ENCODE results near the gene IPO4.

The IPO4 gene

DNA sequence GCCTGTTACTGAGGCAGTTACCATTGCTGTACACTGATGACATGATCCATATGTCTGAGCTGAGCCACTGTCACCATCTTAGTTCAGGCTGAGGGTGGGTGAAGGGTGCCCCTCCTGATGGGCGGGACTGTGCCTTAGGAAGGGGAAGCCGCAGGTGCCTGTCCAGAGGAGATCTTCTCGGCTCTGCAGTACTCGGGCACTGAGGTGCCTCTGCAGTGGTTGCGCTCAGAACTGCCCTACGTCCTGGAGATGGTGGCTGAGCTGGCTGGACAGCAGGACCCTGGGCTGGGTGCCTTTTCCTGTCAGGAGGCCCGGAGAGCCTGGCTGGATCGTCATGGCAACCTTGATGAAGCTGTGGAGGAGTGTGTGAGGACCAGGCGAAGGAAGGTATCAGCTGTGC lies 37.6 kb downstream of the IPO4 start:
- DNase-seq (ENCODE audit: extremely low read depth, low read depth) = no peak
- TF ChIP-seq CTCF (IDR thresholded peaks at IDR 0.05; ENCODE audit: low read depth, low read length, missing control alignments) = no peak
- no peak overlapping the region for H3K4me3 ChIP-seq (replicated peaks; ENCODE audit: low read depth, low read length)

DNA sequence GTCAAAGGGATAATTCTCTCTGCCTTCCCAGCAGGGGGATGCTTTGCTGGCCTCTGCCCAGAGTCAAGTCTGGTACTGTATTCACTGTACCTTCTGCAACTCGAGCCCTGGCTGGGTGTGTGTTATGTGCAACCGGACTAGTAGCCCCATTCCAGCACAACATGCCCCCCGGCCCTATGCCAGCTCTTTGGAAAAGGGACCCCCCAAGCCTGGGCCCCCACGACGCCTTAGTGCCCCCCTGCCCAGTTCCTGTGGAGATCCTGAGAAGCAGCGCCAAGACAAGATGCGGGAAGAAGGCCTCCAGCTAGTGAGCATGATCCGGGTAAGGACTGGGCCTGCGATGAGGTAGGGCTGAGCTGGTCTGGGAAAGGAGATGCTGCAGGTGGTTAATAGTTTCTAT lies 38.0 kb downstream of the IPO4 start:
- H3K4me3 ChIP-seq (replicated peaks; ENCODE audit: low read depth, low read length) = no peak overlapping the region
- no peak for DNase-seq (ENCODE audit: extremely low read depth, low read depth)
- TF ChIP-seq CTCF (IDR thresholded peaks at IDR 0.05; ENCODE audit: low read depth, low read length, missing control alignments) = no peak

GRCh38 chr14:24150061-24150460 lies 38.6 kb downstream of the IPO4 start:
- TF ChIP-seq CTCF (IDR thresholded peaks at IDR 0.05; ENCODE audit: low read depth, low read length, missing control alignments) = no peak
- H3K4me3 ChIP-seq (replicated peaks; ENCODE audit: low read depth, low read length) = no peak overlapping the region
- no peak for DNase-seq (ENCODE audit: extremely low read depth, low read depth)

DNA sequence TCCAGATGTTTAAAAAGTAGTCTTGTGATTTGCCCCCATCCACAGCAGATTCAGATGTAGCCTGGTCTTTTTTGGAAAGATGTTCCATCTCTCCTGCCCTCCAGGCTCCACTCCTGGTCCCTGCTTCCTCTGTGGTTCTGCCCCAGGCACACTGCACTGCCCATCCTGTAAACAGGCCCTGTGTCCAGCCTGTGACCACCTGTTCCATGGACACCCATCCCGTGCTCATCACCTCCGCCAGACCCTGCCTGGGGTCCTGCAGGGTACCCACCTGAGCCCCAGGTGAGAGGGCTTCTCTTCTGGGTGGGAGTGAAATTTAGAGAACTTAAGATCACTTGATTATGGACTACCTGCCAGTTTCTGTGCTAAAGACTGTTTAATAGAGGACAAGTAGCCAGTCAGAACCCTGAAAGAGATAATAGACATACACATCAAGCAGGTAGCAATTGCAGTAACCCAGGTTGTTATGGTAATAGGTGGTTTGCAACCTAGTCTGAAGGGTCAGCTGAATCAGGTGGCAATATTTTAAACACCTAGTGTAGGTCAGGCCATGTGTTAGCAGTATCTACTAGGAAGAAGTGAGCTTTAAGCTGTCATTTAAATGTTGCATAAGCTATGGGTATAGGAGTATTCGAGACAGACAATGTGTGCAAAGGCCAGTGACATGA lies 39.2 kb downstream of the IPO4 start:
- TF ChIP-seq CTCF (IDR thresholded peaks at IDR 0.05; ENCODE audit: low read depth, low read length, missing control alignments) = no peak
- H3K4me3 ChIP-seq (replicated peaks; ENCODE audit: low read depth, low read length) = no peak overlapping the region
- no peak for DNase-seq (ENCODE audit: extremely low read depth, low read depth)

GRCh38 chr14:24147761-24148428 lies 40.7 kb downstream of the IPO4 start:
- no peak for DNase-seq (ENCODE audit: extremely low read depth, low read depth)
- H3K4me3 ChIP-seq (replicated peaks; ENCODE audit: low read depth, low read length) = peak overlapping the region; percentile 75
- no peak for TF ChIP-seq CTCF (IDR thresholded peaks at IDR 0.05; ENCODE audit: low read depth, low read length, missing control alignments)

GRCh38 chr14:24146978-24147760 lies 41.4 kb downstream of the IPO4 start, which contains the start of gene RNF31:
Gene RNF31, plus strand, starts transcription at chr14:24147498. Its CDS starts 201 bp downstream, at chr14:24147699.
- TF ChIP-seq CTCF (IDR thresholded peaks at IDR 0.05; ENCODE audit: low read depth, low read length, missing control alignments) = no peak
- peak; percentile 94 for DNase-seq (ENCODE audit: extremely low read depth, low read depth)
- peak within 1 kb of the TSS; percentile 75 for H3K4me3 ChIP-seq (replicated peaks; ENCODE audit: low read depth, low read length)
